Osteocyte (in vitro differentiated cells): ENCODE data around the gene SLIT1. TPM values are rescaled to one million over a fixed set of nuclear protein-coding genes. Genes with fewer than 3 reads are reported as not detected.

Source experiments
- DNase-seq: peaks from one replicate; pipeline ENCODE4 v3.0.0; 2021; ENCODE audit warnings: mixed read lengths; ENCODE audit not compliant: unreplicated experiment; ENCODE audit errors: extremely low spot score
- H3K27ac Mint-ChIP-seq: one replicate; pipeline ENCODE4 v1.8.0; 2021; ENCODE audit warnings: mild to moderate bottlenecking, mixed read lengths; ENCODE audit not compliant: unreplicated experiment
- H3K27me3 Mint-ChIP-seq: one replicate; pipeline ENCODE4 v1.8.0; 2021; ENCODE audit warnings: mixed read lengths; ENCODE audit not compliant: unreplicated experiment
- H3K36me3 Mint-ChIP-seq: one replicate; pipeline ENCODE4 v1.8.0; 2021; ENCODE audit warnings: mixed read lengths; ENCODE audit not compliant: unreplicated experiment
- H3K4me1 Mint-ChIP-seq: one replicate; pipeline ENCODE4 v1.8.0; 2021; ENCODE audit warnings: mixed read lengths; ENCODE audit not compliant: unreplicated experiment
- H3K4me3 Mint-ChIP-seq: one replicate; pipeline ENCODE4 v1.8.0; 2021; ENCODE audit warnings: mild to moderate bottlenecking, moderate library complexity, mixed read lengths; ENCODE audit not compliant: unreplicated experiment
- H3K9me3 Mint-ChIP-seq: one replicate; pipeline ENCODE4 v1.8.0; 2021; ENCODE audit warnings: mixed read lengths; ENCODE audit not compliant: unreplicated experiment
- total RNA-seq: library from RNA; stranded (reverse); gene quantifications from 2 replicates; pipeline ENCODE4 v1.2.1, GENCODE V29; 2021
- TF ChIP-seq, protein P1 (sequence below): fragments of 200-600 bp; sonication (generic); IDR thresholded peaks from 2 replicates; pipeline ENCODE4 v1.5.0; 2021; ENCODE audit warnings: antibody characterized with exemption, mild to moderate bottlenecking, moderate library complexity

The SLIT1 gene
- total RNA-seq, 1 donor from 2014 or later = not detected

DNA sequence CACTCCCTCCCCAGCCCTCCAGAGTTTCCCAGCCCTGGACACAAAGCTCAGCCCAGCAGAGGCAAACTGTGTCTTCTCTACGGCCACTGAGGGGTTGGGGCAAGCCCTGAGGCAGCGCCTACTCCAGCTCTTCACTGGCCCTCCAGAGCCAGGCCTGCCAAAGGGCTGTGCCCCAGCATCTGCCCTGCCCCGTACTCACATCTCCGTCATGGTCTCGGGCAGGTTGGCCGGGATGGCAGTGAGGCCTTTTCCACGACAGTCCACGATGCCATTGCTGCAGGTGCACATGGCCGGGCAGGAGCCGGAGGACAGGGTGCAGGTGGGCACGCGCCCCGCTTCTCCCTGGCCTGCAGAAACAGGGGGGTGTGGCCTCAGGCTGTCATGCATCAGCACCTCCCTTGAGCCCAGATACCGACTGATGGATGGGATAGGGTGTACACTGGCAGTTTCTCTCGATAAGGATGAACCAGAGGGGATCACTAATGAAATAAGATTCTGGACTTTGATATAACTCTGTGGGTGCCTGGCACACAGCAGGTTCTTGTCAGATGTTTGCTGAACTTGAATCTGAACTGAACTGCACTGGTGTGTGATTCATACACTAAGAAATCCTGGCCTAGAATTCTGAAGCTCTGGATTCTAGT, 125.2 kb downstream of the SLIT1 start:
- TF ChIP-seq, protein P1, sequence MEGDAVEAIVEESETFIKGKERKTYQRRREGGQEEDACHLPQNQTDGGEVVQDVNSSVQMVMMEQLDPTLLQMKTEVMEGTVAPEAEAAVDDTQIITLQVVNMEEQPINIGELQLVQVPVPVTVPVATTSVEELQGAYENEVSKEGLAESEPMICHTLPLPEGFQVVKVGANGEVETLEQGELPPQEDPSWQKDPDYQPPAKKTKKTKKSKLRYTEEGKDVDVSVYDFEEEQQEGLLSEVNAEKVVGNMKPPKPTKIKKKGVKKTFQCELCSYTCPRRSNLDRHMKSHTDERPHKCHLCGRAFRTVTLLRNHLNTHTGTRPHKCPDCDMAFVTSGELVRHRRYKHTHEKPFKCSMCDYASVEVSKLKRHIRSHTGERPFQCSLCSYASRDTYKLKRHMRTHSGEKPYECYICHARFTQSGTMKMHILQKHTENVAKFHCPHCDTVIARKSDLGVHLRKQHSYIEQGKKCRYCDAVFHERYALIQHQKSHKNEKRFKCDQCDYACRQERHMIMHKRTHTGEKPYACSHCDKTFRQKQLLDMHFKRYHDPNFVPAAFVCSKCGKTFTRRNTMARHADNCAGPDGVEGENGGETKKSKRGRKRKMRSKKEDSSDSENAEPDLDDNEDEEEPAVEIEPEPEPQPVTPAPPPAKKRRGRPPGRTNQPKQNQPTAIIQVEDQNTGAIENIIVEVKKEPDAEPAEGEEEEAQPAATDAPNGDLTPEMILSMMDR = no peak
- H3K27ac Mint-ChIP-seq = no peak overlapping the region
- H3K27me3 Mint-ChIP-seq = peaks cover 18% of the 10 kb centered on the region
- no peaks in the 10 kb centered on the region for H3K4me1 Mint-ChIP-seq
- H3K4me3 Mint-ChIP-seq = no peak overlapping the region
- DNase-seq = no peak
- no peaks in the 10 kb centered on the region for H3K9me3 Mint-ChIP-seq
- H3K36me3 Mint-ChIP-seq = no peaks in the 10 kb centered on the region

DNA sequence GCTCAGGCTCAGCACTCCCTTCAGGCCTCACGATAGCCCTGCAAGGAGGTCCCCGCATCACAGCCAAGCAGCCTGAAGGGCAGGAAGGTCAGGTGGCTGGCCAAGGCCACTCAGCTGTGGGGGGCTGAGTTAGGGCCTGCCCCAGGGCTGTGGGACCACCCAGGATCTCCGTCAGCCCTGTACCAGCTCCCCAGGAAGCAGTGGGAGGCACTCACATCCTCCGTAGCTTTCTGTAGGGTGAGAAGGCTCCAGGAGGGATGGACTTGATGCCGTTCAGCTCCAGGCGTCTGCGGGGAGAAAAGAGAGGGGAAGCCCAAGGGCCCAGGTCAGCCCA, 125.9 kb downstream of the SLIT1 start:
- H3K4me3 Mint-ChIP-seq = no peak overlapping the region
- no peak overlapping the region for H3K27ac Mint-ChIP-seq
- H3K27me3 Mint-ChIP-seq = peaks cover 20% of the 10 kb centered on the region
- H3K4me1 Mint-ChIP-seq = no peaks in the 10 kb centered on the region
- TF ChIP-seq, protein P1 = no peak
- no peak for DNase-seq
- no peaks in the 10 kb centered on the region for H3K9me3 Mint-ChIP-seq
- H3K36me3 Mint-ChIP-seq = no peaks in the 10 kb centered on the region

DNA sequence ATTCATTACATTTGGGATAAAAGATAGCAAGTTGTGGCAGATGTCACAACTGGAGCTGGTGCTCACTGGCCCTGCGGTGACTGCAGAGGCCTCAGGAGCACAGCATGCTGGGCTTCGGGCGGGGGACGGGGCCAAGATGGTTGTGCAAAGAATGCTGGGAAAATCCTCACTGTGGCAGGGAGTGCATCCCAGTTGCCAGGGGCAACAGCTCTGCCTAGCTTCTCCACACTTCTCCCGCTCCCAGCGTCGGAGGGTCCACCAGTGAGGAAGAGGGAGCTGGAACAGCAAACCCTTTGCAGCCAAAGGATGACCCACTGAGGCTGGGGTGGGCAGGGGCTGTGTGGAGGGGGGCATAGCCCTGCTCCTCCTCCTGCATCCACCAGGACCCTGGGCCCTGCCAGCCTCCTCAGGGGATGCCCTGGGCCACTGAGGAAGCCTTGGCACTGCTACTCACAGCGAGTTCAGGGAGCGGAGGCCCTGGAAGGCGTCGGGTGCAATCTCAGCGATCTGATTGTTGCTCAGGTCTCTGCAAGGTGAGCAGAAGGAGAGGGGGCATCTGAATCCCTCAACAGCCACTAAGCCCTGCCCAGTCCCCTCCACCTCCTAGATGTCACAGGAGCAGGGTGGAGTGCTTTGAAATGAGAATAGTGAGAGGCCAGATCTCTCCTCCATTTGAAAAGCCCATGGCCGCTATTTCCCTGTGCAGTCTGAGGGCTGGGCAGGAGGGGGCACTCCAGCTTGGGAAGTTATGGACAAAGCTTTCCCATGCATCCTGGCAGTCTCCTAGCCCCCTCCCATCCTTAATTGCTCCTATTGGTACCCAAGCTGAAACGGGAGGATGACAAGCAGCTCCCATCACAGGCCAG, 126.5 kb downstream of the SLIT1 start:
- Mint-ChIP-seq H3K36me3 (no peaks in the 10 kb centered on the region), H3K27me3 (peaks cover 15% of the 10 kb centered on the region), H3K4me3 (no peak overlapping the region), H3K9me3 (no peaks in the 10 kb centered on the region), H3K27ac (no peak overlapping the region), H3K4me1 (no peaks in the 10 kb centered on the region)
- TF ChIP-seq, protein P1 = no peak
- no peak for DNase-seq

DNA sequence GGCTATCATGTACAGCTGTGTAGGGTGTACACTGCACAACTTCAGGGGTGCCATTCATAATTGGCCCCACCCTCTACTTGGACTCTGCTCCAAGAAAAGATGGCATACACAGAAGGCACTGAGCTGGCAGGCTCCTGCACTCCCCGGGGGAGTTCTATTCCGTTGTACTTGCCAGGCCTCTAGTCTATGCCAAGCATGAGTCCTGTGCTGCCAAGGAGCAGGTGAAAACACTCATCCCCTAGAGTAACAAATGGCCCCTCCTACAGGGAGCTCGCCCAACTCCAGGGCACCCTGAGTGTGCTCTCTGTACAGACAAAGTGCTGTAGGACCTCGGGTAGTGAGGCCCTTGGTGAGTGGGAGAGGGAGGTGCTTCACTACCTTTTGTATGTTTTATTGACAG, 127.2 kb downstream of the SLIT1 start:
- TF ChIP-seq, protein P1 = no peak
- DNase-seq = no peak
- Mint-ChIP-seq H3K36me3 (no peaks in the 10 kb centered on the region), H3K4me3 (no peak overlapping the region), H3K9me3 (no peaks in the 10 kb centered on the region), H3K4me1 (no peaks in the 10 kb centered on the region), H3K27ac (no peak overlapping the region), H3K27me3 (peaks cover 16% of the 10 kb centered on the region)

DNA sequence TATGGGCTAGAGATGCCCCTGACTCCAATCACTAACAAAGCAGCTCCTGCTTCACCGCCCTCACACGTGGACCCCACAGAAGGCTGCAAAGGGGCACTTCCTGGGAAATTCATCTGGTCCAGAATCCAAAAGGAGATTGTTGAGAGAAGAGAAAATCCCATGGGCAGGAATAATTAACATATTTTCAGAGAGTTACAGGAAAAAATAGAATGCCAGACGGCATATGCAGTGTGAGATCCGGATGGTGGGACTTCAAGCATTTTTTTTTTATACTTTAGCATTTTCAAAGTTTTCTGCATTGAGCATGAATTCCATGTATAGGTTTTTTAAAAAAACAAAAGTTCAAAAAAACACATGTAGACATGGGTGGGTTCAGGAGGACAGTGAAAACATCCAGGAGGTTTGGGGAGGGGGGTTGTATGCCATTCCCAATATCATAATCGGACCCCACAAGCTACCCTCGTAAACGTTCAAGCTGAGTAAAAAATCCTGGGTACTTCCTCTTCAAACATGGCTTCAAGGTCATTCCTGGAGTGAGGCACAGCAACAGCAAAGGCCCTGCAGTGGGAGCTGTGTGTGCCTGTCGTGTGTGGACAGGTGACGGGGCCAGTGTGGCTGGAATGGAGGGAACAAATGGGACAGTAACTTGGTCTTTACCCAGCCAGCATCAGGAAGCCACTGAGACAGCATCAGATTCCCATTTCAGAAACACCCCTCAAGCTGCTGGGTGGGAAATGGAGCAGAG, 128.1 kb downstream of the SLIT1 start:
- TF ChIP-seq, protein P1 = no peak
- Mint-ChIP-seq H3K36me3 (no peaks in the 10 kb centered on the region), H3K4me1 (no peaks in the 10 kb centered on the region), H3K4me3 (no peak overlapping the region), H3K9me3 (no peaks in the 10 kb centered on the region), H3K27ac (no peak overlapping the region), H3K27me3 (peaks cover 23% of the 10 kb centered on the region)
- DNase-seq = no peak
